Sigmoid colon (tissue), 7 donors: Measurements from ENCODE around the gene ST6GALNAC3. TPM values are rescaled to one million over a fixed set of nuclear protein-coding genes. Genes with fewer than 3 reads are reported as not detected.

Source experiments
- DNase-seq: peaks from one replicate; pipeline ENCODE4 v3.0.0-alpha.2; 2019
- H3K27ac ChIP-seq, 4 donors: fragments of 200-600 bp; sonication (generic); one replicate each; pipeline ENCODE4 v1.5.1; 2016 to 2019; ENCODE audit warnings: mild to moderate bottlenecking in 1 of 4
- H3K27me3 ChIP-seq, 3 donors: fragments of 200-600 bp; sonication (generic); one replicate each; pipeline ENCODE4 v1.5.1; 2019; ENCODE audit warnings: mild to moderate bottlenecking in 1 of 3
- H3K36me3 ChIP-seq, 4 donors: fragments of 200-600 bp; sonication (generic); one replicate each; pipeline ENCODE4 v1.5.1; 2016 to 2019
- H3K4me1 ChIP-seq, 4 donors: fragments of 200-600 bp; sonication (generic); one replicate each; pipeline ENCODE4 v1.5.1; 2017 to 2019
- H3K4me3 ChIP-seq, 4 donors: fragments of 200-600 bp; sonication (generic); one replicate each; pipeline ENCODE4 v1.5.1; 2017 to 2019; ENCODE audit warnings: mild to moderate bottlenecking in 2 of 4, moderate library complexity in 1 of 4
- H3K9me3 ChIP-seq, 4 donors: fragments of 200-600 bp in 3 of 4; sonication (generic) in 3 of 4; one replicate each; pipeline versions ENCODE4 v1.5.1 to v1.6.1; 2013 to 2019
- CTCF ChIP-seq, 4 experiments: fragments of 450-650 bp in 3 of 4; fragments of 200-600 bp in 1 of 4; IDR thresholded peaks; one replicate each; pipeline ENCODE4 v1.5.1; 2016 to 2019; ENCODE audit warnings: antibody characterized with exemption in 4 of 4, mild to moderate bottlenecking in 3 of 4, moderate library complexity in 2 of 4
- EP300 ChIP-seq, 4 donors: sonication (generic); formaldehyde crosslinking; IDR thresholded peaks; one replicate each; pipeline ENCODE4 v1.6.1; 2017; ENCODE audit warnings: antibody characterized with exemption in 4 of 4
- POLR2A ChIP-seq, 2 donors: fragments of 450-650 bp; IDR thresholded peaks; one replicate each; pipeline ENCODE4 v1.6.1; 2016; ENCODE audit warnings: antibody characterized with exemption in 2 of 2, mild to moderate bottlenecking in 2 of 2, moderate library complexity in 2 of 2
- POLR2AphosphoS5 ChIP-seq, 4 donors: sonication (generic); formaldehyde crosslinking; IDR thresholded peaks; one replicate each; pipeline ENCODE4 v1.6.1; 2017; ENCODE audit warnings: antibody characterized with exemption in 4 of 4
- WGBS, 2 donors: extraction: QIAGEN DNeasy Blood & Tissue Kit; methylation state at CpG; one replicate each; pipeline ENCODE4 v1.1.7; 2013; 5-methylcytosine and 5-hydroxymethylcytosine counted together
- intact Hi-C: fragments of 100-400 bp; cut with DNase I; formaldehyde crosslinking; loops from one replicate; pipeline ENCODE4 v1.15.1; 2023
- polyA plus RNA-seq, 3 donors: library from polyadenylated mRNA; stranded (reverse); fragments of 200-250 nt; gene quantifications; one replicate each; pipeline ENCODE4 v1.2.3, GENCODE V29; 2013
- total RNA-seq, 4 donors: library from RNA; depleted of rRNA; stranded (reverse); fragments of >200 nt; gene quantifications; one replicate each; pipeline ENCODE4 v1.1.0, GENCODE V29; 2016
- donor health status: healthy with polysubstance abuse.
- donor health status: Bipolar disorder and iron deficiency.
- donor health status: healthy.

Gene ST6GALNAC3
- total and polyA plus RNA-seq, 7 donors, result 1.6 to 7.5 (median 2.5) TPM

- intact Hi-C loops, result no loop called here
- no peak overlapping the region for H3K27ac ChIP-seq
- H3K4me3 ChIP-seq, result no peak overlapping the region
- TF ChIP-seq CTCF (IDR thresholded peaks at IDR 0.05), result no peak
- TF ChIP-seq EP300 (IDR thresholded peaks at IDR 0.05), result no peak
- TF ChIP-seq POLR2A (IDR thresholded peaks at IDR 0.05), result no peak
- no peak for TF ChIP-seq POLR2AphosphoS5 (IDR thresholded peaks at IDR 0.05)
- no peak for DNase-seq
- no peaks in the 10 kb centered on the region for H3K36me3 ChIP-seq
- no peaks in the 10 kb centered on the region for H3K4me1 ChIP-seq
- no peaks in the 10 kb centered on the region for H3K27me3 ChIP-seq
- no peaks in the 10 kb centered on the region for H3K9me3 ChIP-seq
- WGBS, 2 donors, result 83 to 89% methylated on average over 3 of the region's 3 CpGs
Observed at GRCh38 chr1:76576876-76577524, 502.5 kb downstream of the ST6GALNAC3 start.

GRCh38 chr1:76577525-76578185 is 503.1 kb downstream of the ST6GALNAC3 start:
- no peaks in the 10 kb centered on the region for H3K27me3 ChIP-seq
- no peak for TF ChIP-seq CTCF (IDR thresholded peaks at IDR 0.05)
- no peak for TF ChIP-seq POLR2A (IDR thresholded peaks at IDR 0.05)
- no peak for TF ChIP-seq POLR2AphosphoS5 (IDR thresholded peaks at IDR 0.05)
- TF ChIP-seq EP300 (IDR thresholded peaks at IDR 0.05), result no peak
- H3K27ac ChIP-seq, result no peak overlapping the region
- no peaks in the 10 kb centered on the region for H3K9me3 ChIP-seq
- intact Hi-C loops, result no loop called here
- H3K4me3 ChIP-seq, result no peak overlapping the region
- 85 to 92% methylated on average over 3 of the region's 3 CpGs for WGBS, 2 donors
- DNase-seq, result no peak
- H3K36me3 ChIP-seq, result no peaks in the 10 kb centered on the region
- no peaks in the 10 kb centered on the region for H3K4me1 ChIP-seq

GRCh38 chr1:76580206-76580605 is 505.7 kb downstream of the ST6GALNAC3 start:
- no peaks in the 10 kb centered on the region for H3K36me3 ChIP-seq
- no peak overlapping the region for H3K27ac ChIP-seq
- intact Hi-C loops, result no loop called here
- TF ChIP-seq POLR2A (IDR thresholded peaks at IDR 0.05), result no peak
- TF ChIP-seq POLR2AphosphoS5 (IDR thresholded peaks at IDR 0.05), result no peak
- no peak for TF ChIP-seq EP300 (IDR thresholded peaks at IDR 0.05)
- TF ChIP-seq CTCF (IDR thresholded peaks at IDR 0.05), result no peak
- 93% methylated on average over 2 of the region's 2 CpGs for WGBS, 2 donors
- no peaks in the 10 kb centered on the region for H3K27me3 ChIP-seq
- H3K4me3 ChIP-seq, result no peak overlapping the region
- H3K9me3 ChIP-seq, result no peaks in the 10 kb centered on the region
- H3K4me1 ChIP-seq, result no peaks in the 10 kb centered on the region
- DNase-seq, result no peak

GRCh38 chr1:76581712-76582111 is 507.2 kb downstream of the ST6GALNAC3 start:
- no peak overlapping the region for H3K27ac ChIP-seq
- DNase-seq, result no peak
- no peaks in the 10 kb centered on the region for H3K27me3 ChIP-seq
- no peaks in the 10 kb centered on the region for H3K9me3 ChIP-seq
- intact Hi-C loops, result no loop called here
- H3K36me3 ChIP-seq, result no peaks in the 10 kb centered on the region
- no peak overlapping the region for H3K4me3 ChIP-seq
- H3K4me1 ChIP-seq, result no peaks in the 10 kb centered on the region
- TF ChIP-seq POLR2AphosphoS5 (IDR thresholded peaks at IDR 0.05), result no peak
- TF ChIP-seq POLR2A (IDR thresholded peaks at IDR 0.05), result no peak
- TF ChIP-seq CTCF (IDR thresholded peaks at IDR 0.05), result no peak
- no peak for TF ChIP-seq EP300 (IDR thresholded peaks at IDR 0.05)
- WGBS, 2 donors, result 98 to 100% methylated on average over 2 of the region's 2 CpGs
